GM12801 (cell line): ENCODE data around the gene SEMA3A.

Experiments
- CTCF ChIP-seq: IDR thresholded peaks from one replicate; pipeline ENCODE4 v1.5.1; 2011; ENCODE audit warnings: control low read depth; ENCODE audit not compliant: insufficient read length; ENCODE audit errors: extremely low read depth

SEMA3A gene

GRCh38 chr7:84092207-84092606, 102.4 kb downstream of the SEMA3A start:
- no peak for TF ChIP-seq CTCF

GRCh38 chr7:84091318-84091717, 103.3 kb downstream of the SEMA3A start:
- no peak for TF ChIP-seq CTCF

- no peak for TF ChIP-seq CTCF
Observed at GRCh38 chr7:84088802-84089201, 105.8 kb downstream of the SEMA3A start.

GRCh38 chr7:84085998-84086397, 108.6 kb downstream of the SEMA3A start:
- no peak for TF ChIP-seq CTCF

- TF ChIP-seq CTCF = no peak
Observed at GRCh38 chr7:84085147-84085546, 109.4 kb downstream of the SEMA3A start.

GRCh38 chr7:84083846-84084245, 110.7 kb downstream of the SEMA3A start:
- no peak for TF ChIP-seq CTCF

GRCh38 chr7:84081973-84082522, 112.5 kb downstream of the SEMA3A start:
- TF ChIP-seq CTCF = no peak

GRCh38 chr7:84077336-84077735, 117.3 kb downstream of the SEMA3A start:
- TF ChIP-seq CTCF = no peak
